ENCODE data around the gene PSTK. TPM values are rescaled to one million over a fixed set of nuclear protein-coding genes. Genes with fewer than 3 reads are reported as not detected.

PSTK gene
- total and polyA plus RNA-seq, 2 of the 13 experiments (the other 11 are each of a cell fraction or from before 2014, with no cell fraction given), result 8.2 to 9.3 TPM

- TF ChIP-seq PRDM10 (CRISPR knock-in tag; IDR thresholded peaks at IDR 0.05; ENCODE audit: low read depth) (no peak), YY1 (IDR thresholded peaks at IDR 0.05; ENCODE audit: insufficient read depth, insufficient replicate concordance, low read depth, low read length) (peak; percentile 97), MEIS2 (CRISPR knock-in tag; IDR thresholded peaks at IDR 0.05) (0 out of 2 replicates have a peak, but pooled peaks have one; percentile 29), MTF1 (CRISPR knock-in tag; IDR thresholded peaks at IDR 0.05) (no peak), SETDB1 (CRISPR knock-in tag; IDR thresholded peaks at IDR 0.05; ENCODE audit: borderline replicate concordance) (no peak), ZNF777 (CRISPR knock-in tag; IDR thresholded peaks at IDR 0.05) (peak; percentile 33; the same call in 1 of the 2 replicates), TGIF2 (CRISPR knock-in tag; IDR thresholded peaks at IDR 0.05) (peak; percentile 67), ZSCAN21 (CRISPR knock-in tag; IDR thresholded peaks at IDR 0.05; ENCODE audit: borderline replicate concordance) (peak; percentile 51; the same call in 1 of the 2 replicates), TBP (CRISPR knock-in tag; IDR thresholded peaks at IDR 0.05) (no peak), SNRNP70 (IDR thresholded peaks at IDR 0.05; ENCODE audit: low read depth, low read length) (no peak), USF2 (IDR thresholded peaks at IDR 0.05; ENCODE audit: low read depth, low read length) (0 out of 2 replicates have a peak, but pooled peaks have one; percentile 6), USF2 (CRISPR knock-in tag; IDR thresholded peaks at IDR 0.05; ENCODE audit: borderline replicate concordance) (no peak), RORA (CRISPR knock-in tag; IDR thresholded peaks at IDR 0.05) (no peak), NCOA2 (CRISPR knock-in tag; IDR thresholded peaks at IDR 0.05) (peak; percentile 43), ZNF800 (CRISPR knock-in tag; IDR thresholded peaks at IDR 0.05) (peak; percentile 56; the same call in 1 of the 2 replicates), FOXC1 (CRISPR knock-in tag; IDR thresholded peaks at IDR 0.05; ENCODE audit: borderline replicate concordance) (peak; percentile 18; the same call in 1 of the 2 replicates), HHEX (CRISPR knock-in tag; IDR thresholded peaks at IDR 0.05) (no peak), BRF2 (CRISPR knock-in tag; IDR thresholded peaks at IDR 0.05) (peak; percentile 20; the same call in 1 of the 2 replicates), SRY (CRISPR knock-in tag; IDR thresholded peaks at IDR 0.05) (peak; percentile 75; the same call in 1 of the 2 replicates), ZBTB8A (CRISPR knock-in tag; IDR thresholded peaks at IDR 0.05; ENCODE audit: borderline replicate concordance, low read depth) (no peak), ZNF543 (CRISPR knock-in tag; IDR thresholded peaks at IDR 0.05) (peak; percentile 69; the same call in 1 of the 2 replicates)
Observed at GRCh38 chr10:123008355-123009104, 28.3 kb downstream of the PSTK start, which contains the start of the genes ACADSB and IKZF5 (continued).
